ENCODE data around the gene MPHOSPH9. TPM values are rescaled to one million over a fixed set of nuclear protein-coding genes. Genes with fewer than 3 reads are reported as not detected.

MPHOSPH9 gene
- total RNA-seq, 2 donors from 2014 or later: 99.0 to 148 TPM

DNA sequence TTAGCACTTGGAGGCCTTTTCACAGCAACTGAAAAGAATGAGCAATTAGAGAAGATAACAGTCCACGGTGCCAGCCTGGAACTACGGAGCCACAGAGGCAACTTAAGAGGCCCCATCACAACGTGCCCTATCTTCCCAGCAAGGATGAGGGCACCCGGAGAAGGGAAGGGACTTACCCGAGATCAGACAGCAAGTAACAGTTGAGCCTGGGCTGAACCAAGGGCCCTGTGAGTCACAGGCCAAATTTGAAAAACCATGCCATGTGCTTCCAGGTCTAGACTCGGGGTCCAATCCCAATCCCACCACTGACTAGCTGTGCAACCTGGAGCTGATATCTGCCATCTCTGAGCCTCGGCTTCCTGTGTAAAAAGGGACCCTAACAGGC, 124.3 kb downstream of the MPHOSPH9 start:
- DNase-seq (ENCODE audit: low spot score in 2 of 2) (no peak), ATAC-seq (no peak)
- Mint-ChIP-seq H3K36me3 (peaks cover 5 to 19% of the 10 kb centered on the region in 2 donors), H3K9me3 (peaks cover 0 to 5% of the 10 kb centered on the region in 2 donors), H3K27ac (peak overlapping the region; percentile 37 to 94)

DNA sequence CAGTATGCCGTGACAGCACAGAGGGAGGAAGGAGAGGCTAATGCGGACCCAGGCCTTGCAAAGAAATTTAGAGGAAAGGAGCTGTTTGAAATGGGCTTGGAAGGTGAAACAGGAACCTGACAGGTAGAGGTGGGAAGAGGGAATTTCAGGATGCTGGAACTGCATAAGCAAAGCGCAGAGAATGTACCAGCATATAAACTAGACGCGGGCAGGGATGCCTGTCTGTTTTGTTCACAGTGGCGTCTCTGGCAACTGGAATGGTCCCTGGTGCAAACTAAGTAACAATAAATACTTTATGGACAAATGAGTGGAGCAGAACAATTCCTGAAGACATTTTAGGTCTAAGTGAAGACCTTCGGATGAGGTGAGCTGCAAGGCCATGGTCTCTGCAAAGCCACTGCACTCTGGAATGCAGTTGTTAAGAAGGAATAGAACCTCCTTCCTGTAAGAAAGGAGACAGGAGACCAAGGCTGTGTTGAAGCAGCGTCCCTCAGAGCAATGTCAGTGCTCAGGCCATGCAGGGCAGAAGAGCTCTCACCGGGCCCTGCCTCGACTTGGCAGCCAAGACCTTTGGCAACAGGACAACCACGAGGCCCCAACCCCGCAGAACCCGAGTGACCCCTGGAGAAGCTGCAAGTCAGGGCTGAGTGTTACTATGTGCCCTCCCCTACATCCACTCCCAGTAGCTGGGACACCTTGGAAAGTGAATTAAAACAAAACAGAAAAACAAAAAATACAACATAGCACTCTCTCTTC, 124.8 kb downstream of the MPHOSPH9 start:
- ATAC-seq: no peak
- Mint-ChIP-seq H3K9me3 (peaks cover 0 to 5% of the 10 kb centered on the region in 2 donors), H3K36me3 (peaks cover 5 to 19% of the 10 kb centered on the region in 2 donors), H3K27ac (peak overlapping the region; percentile 94 to 96)
- no peak for DNase-seq (ENCODE audit: low spot score in 2 of 2)

DNA sequence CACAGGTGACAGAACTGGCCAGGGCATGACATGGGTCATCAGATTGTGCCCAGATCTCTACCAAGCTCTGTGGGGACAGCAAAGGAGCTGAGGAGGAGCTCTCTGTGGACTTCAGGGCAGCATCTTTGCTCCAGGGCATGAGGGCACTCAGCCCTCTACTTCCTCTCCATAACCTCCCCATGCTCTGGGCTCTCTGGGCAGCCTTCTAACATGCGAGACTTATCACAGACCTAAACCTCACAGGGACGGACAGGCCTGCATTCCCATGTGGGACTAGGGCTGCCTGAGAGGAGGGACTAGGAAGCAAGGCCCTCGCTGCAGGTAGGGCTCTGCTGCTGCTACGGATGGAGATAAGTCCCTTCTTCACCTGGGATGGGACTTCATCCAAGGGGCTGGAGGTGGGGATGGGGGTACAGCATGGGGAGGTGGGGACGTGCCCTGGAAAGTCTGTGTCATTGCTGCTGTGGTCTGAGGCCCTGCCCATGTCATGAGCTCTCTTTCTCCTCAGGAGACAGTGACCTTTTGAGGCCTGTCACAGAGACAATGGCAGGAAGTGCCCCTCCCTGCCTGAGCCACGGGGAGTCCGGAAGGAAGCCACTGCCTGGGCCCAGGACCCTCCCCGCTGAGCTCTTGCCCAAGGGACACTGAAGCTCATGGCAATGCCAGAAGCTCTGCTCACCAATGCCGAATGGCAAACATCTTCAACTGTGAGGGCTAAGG, 126.1 kb downstream of the MPHOSPH9 start:
- ATAC-seq (peak; percentile 83 to 97), DNase-seq (ENCODE audit: low spot score in 2 of 2) (peak; percentile 53 to 87)
- H3K36me3 Mint-ChIP-seq: peaks cover 5 to 19% of the 10 kb centered on the region in 2 donors
- peak overlapping the region; percentile 94 to 96 for H3K27ac Mint-ChIP-seq
- H3K9me3 Mint-ChIP-seq: peaks cover 0 to 5% of the 10 kb centered on the region in 2 donors

DNA sequence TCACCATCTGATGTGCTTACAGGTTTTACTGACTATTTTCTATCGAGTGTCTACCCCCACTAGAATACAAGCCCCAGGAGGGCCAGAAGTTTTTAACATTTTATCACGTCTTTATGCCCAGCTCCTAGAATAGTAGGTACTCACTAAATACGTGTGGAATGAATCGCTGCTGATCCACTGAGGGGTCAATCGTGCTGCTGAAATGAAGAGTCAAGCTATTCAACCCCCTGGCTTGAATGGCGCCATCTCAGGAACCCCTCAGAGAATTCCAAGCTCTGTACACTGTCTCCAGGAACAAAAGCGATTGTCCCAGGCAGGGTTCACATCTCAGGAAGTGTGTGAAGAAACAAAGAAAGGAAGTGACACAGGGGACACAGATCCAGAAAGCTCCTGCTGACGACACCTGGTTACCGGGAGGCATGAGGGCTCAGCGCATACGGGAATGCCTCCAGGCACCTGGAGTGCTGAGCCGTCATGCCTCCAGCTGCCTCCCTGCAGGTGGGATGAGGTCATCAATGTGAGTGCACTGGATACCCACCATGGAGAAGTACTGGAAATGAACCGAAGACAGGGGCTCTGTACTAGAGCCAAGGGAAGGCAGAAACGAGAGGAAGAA, 127.6 kb downstream of the MPHOSPH9 start:
- ATAC-seq: no peak
- Mint-ChIP-seq H3K27ac (peak overlapping the region; percentile 40 to 94), H3K36me3 (peaks cover 5 to 19% of the 10 kb centered on the region in 2 donors), H3K9me3 (peaks cover 0 to 5% of the 10 kb centered on the region in 2 donors)
- no peak for DNase-seq (ENCODE audit: low spot score in 2 of 2)

DNA sequence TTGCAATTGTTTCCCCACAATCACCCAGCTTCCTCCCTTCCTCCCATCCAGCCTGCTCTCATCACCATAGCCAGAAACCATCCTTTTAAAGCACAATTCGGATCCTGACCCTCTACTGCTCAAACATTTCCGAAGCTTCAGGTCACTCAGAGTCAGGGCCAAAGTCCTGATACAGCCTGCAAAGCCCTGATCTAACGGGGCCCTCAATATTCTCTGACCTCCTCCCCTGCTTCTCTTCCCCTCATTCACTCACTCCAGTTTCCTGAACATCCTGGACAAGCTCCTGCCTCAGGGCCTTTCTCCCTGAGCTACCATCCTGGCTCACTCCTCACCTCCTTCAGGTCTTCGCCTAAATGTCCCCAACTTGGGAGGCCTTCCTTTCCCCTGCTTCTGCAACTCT, 128.1 kb downstream of the MPHOSPH9 start:
- peaks cover 5 to 19% of the 10 kb centered on the region in 2 donors for H3K36me3 Mint-ChIP-seq
- H3K9me3 Mint-ChIP-seq: peaks cover 0 to 5% of the 10 kb centered on the region in 2 donors
- peak overlapping the region; percentile 63 to 94 for H3K27ac Mint-ChIP-seq
- DNase-seq (ENCODE audit: low spot score in 2 of 2) (no peak), ATAC-seq (no peak)

Other genes starting within 250 kb of the MPHOSPH9 start
- gene PITPNM2, start 82.1 kb downstream of the MPHOSPH9 start, total RNA-seq: 10 to 100 TPM; 15.9 to 18.5 TPM
- gene MTRFR, start 295 bp upstream of the MPHOSPH9 start, total RNA-seq: 10 to 100 TPM; 30.7 to 46.4 TPM
- gene CDK2AP1, start 38.7 kb upstream of the MPHOSPH9 start, total RNA-seq: 10 to 100 TPM; 46.0 to 73.6 TPM
- 10 to 100 TPM; 58.4 to 88.6 TPM for gene SBNO1, start 131.7 kb upstream of the MPHOSPH9 start, total RNA-seq
- gene KMT5A, start 151.0 kb upstream of the MPHOSPH9 start, total RNA-seq: 10 to 100 TPM; 51.8 to 58.4 TPM
- gene RILPL2, start 203.5 kb upstream of the MPHOSPH9 start, total RNA-seq: 10 to 100 TPM in 1 of 2 donors, 1 to 10 TPM in 1; 8.6 to 11.2 TPM
- gene SNRNP35, start 225.0 kb upstream of the MPHOSPH9 start, total RNA-seq: 10 to 100 TPM; 20.9 to 26.4 TPM